Sigmoid colon (tissue), 4 donors: ENCODE measurements around the gene C14orf119.

ENCODE experiments used
- CTCF ChIP-seq, 4 experiments: fragments of 450-650 bp in 3 of 4; fragments of 200-600 bp in 1 of 4; IDR thresholded peaks; one replicate each; pipeline ENCODE4 v1.5.1; 2016 to 2019; ENCODE audit warnings: antibody characterized with exemption in 4 of 4, mild to moderate bottlenecking in 3 of 4, moderate library complexity in 2 of 4
- POLR2A ChIP-seq, 2 donors: fragments of 450-650 bp; IDR thresholded peaks; one replicate each; pipeline ENCODE4 v1.6.1; 2016; ENCODE audit warnings: antibody characterized with exemption in 2 of 2, mild to moderate bottlenecking in 2 of 2, moderate library complexity in 2 of 2
- POLR2AphosphoS5 ChIP-seq, 4 donors: sonication (generic); formaldehyde crosslinking; IDR thresholded peaks; one replicate each; pipeline ENCODE4 v1.6.1; 2017; ENCODE audit warnings: antibody characterized with exemption in 4 of 4

DNA sequence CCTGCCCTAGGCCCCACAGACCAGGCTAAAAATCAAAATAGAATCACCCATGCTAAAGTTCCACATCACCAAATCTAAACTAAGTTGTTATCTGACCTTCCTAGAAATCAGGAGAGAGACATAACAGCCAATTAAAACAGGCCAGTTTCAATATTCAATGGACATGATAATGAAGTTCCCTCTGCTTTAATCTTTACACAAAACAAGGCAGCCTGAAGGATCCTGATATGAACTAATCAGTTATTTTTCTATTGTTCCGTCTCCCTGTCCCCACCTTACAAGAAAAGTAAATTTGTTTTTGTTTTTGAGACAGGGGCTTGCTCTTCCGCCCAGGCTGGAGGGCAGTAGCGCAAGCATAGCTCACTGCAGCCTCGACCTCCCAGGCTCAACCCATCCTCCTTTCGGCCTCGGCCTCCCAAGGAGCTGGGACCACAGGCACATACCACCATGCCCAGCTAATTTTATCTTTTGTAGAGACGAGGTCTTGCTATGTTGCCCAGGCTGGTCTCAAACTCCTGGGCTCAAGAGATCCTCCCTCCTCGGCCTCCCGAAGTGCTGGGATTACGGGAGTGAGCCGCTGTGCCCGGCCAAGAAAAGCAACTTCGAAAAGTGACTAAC lies 29.1 kb downstream of the C14orf119 start:
- TF ChIP-seq CTCF (IDR thresholded peaks at IDR 0.05) = no peak
- no peak for TF ChIP-seq POLR2A (IDR thresholded peaks at IDR 0.05)
- TF ChIP-seq POLR2AphosphoS5 (IDR thresholded peaks at IDR 0.05) = no peak
